CD4-positive, alpha-beta T cell treated with Interleukin-6 at 100 ng/mL for 8 hours (primary cell): Measurements from ENCODE around the gene MAST1.
"Not testable (repeated sequence)": the region's sequence is repeated elsewhere in the genome, so short reads cannot be mapped to it uniquely, and the experiment has no call there.

Source experiments
- DNase-seq: peaks from one replicate; pipeline ENCODE4 v3.0.0-alpha.2; 2020; ENCODE audit warnings: mixed read lengths, low spot score

The MAST1 gene

DNA sequence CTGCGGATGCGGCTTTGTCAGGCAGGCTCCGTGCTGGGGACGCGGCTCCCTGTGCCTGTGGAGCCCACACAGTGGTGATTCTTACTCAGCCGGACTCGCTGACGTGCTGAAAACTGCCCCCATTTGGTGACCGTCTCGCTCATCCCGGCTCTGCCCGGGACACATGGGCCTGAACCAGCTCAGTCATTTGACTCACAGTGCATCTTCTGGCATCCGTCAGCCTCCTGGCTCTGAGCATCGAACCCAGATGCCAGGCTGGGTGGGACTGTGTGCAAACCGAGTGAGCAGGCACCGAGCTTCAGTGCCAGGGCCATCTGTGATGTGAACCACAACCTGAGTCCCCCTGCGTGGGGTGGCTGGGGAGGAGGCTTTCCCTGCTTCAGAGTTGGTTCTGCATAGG, 58.1 kb downstream of the MAST1 start:
- DNase-seq, result no peak

DNA sequence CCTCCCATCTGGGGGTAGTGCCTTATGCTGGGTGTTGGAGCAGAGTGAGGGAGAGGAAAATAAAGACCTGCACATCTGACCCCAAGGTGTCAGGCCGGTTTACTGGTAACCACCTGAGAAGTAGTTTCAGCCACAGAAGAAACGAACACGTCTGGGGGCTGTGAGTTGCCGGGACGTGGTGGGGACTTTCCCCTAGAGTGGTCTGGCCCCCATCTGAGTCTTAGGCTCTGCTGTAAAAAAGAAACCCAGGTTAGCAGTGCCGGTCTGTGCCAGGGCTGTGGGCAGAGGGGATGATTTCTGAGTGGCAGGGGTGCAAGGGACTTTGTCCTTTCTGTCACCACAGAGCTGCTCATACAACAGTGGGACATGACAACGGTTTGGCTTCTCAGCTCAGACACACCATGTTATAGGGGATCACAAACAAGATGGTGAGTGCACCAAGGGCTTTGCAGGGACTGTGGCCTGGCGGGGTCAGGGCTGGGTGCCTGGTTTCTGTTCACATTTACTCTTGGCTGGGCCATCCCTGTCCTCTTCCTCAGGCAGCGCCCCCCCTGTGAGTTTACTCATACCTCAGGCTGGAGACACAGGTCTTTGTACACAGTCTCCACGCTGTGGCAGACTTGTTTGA, 61.7 kb downstream of the MAST1 start:
- no peak for DNase-seq

DNA sequence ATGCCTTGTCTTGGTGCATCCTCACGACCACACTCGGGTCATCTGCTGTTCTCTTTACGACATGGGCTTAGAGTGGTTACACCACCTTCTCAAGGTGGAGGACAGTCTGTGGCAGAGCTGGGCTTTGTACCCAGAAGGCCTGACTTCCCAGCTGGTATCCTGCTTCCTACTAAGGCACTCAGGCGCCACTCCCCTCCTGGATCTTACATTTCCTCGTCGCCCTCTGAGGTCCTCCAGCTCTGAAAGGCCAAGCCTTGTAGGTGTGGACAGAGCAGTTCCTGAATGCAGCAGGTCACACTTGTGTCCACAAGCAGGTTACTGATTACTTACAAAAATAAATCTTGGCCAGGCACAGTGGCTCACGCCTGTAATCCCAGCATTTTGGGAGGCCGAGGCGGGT, 68.9 kb downstream of the MAST1 start:
- no peak for DNase-seq

DNA sequence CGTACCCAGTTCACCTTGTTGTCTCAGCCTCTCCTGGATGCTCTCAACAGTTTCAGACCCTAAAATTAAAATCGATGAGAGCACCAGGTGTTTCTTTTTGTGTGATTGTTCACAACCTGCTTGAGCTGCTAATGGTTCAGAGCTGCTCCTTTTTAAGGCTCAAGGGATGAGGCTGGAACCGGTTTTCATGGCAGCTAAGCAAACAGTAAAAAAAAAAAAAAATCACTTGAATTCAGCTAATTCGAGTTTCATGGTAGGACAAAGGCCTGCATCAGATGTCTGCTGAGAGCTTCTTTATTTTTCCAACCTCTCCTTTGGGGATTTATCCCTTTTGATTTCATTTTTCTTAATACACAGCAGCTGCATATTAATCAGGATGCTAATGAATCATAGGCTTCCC, 74.3 kb downstream of the MAST1 start:
- DNase-seq, result no peak

DNA sequence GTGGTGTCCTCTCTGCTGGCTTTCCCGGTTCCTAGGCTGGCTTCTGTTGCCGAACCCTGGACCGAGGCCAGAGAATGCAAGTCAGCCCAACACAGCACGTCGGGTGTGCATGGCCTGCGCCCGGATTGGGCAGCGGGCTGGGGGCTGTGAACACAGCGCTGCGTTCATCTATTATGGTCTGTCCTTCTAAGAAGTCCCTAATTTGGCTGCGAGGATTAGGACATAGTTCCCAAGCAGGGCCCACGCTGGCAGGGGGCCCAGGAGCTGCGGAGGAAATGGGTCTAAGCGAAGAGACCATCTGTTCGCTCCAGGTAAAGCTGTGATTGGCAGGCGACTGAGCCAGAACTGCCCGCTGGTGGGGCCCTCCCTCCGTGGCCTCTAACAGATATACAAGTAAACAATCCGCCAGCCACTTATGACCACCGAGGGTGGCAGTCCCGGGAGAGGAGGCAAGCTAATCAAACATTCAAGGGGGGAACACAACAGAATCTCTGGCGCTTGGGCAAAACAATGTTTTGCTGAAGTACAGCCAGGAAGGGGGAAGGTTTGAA, 74.8 kb downstream of the MAST1 start:
- DNase-seq, result no peak

DNA sequence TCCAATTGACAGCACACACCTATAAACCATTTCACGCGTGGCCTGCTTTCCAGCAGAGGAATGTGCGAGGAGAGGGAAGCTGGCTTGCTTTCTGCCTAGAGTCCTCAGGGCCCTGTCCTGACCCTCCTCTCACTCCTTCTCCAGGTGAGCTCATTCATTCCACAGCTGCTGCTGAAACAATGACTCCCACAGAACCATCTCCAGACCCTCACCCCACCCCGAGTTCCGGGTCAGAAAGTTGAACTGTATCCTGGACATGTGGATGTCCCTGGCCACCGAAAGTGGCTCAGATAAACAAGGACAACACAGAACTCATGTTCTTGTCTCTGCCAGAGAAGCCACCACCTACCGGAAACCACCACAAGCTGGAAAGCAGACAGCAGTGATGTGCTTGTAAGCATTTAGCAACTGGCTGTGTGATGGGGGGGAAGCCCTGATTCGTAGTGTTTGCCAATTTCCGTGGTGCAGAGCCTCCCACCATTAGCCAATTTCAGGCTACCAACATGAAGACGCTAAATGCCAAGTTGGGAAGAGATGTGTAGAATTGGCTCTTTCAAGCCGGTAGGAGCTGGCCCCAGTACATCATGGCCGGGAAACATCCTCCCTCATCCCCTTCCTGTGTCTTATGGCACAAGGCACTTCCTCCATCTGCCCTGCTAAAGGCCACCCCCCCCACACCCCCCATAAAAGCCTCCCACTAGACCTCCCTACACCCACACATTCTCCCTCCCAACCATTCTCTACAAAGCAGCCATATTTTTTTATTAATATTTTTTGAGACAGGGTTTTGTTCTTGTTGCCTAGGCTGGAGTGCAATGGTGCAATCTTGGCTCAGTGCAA, 75.8 kb downstream of the MAST1 start:
- peak; percentile 68 for DNase-seq

DNA sequence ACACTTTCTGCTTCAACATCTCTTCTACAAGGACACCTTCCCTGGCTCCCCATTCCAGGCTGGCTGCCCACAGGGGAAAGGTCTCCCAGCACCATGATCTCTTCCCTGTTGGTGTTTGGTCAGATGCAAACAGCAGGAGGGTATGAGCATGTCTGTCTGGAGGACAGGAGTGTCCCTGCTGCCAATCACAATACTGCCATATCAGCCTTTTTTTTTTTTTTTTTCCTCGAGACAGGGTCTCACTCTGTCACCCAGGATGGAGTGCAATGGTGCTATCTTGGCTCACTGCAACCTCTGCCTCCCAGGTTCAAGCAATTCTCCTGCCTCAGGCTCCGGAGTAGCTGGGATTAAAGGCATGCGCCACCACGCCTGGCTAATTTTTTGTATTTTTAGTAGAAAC, 77.5 kb downstream of the MAST1 start:
- DNase-seq, result not testable (repeated sequence)

DNA sequence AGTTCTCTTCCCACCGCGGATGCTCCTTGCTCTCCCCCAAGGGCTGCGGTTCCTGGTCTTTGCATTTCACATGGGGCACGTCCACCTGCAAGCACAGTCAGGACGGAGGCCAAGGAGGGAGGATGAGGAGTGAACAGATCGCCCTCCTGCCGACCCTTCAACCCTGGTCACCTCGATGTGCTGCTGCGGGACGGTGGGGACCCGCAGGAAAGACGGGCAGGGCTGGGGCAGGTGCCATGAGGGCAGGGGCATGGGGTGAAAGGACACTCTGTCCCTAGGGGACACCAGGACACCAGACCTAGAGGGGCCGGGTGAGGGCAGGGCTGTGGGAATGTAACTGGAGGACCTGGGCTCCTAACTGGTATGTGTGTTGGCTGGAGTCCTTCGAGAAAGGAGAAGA, 79.9 kb downstream of the MAST1 start:
- DNase-seq, result no peak

DNA sequence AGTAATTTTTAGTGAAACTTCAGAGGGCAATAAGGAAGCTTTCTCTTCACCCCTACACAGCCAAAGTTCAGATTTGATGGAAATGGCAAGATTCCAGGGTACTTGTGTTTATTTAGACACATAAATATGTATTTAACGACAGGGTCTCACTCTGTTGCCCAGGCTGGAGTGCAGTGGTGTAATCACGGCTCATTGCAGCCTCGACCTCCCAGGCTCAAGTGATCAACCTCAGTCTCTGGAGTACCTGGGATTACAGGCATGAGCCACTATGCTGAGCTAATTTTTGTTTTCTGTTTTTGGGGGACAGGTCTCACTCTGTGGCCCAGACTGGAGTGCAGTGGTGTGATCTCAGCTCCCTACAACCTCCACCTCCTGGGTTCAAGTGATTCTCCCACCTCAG, 82.7 kb downstream of the MAST1 start:
- no peak for DNase-seq

DNA sequence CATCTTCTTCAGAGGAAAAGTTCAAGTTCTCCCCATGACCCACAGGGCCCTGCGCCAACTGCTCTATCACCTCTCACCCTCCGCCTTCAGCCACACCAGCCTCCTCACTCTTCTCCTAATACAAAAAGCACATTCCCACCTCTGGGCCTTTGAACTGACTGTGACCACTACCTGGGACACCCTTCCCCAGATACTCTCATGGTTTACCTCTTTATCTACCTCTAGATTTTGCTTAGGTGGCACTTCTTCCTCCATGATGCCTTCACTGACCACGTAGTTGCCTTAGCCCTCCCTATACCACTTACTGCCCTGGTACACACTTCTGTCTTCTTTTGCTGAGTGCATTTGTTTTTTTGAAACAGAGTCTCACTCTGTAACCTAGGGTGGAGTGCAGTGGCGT, 84.6 kb downstream of the MAST1 start:
- no peak for DNase-seq
